HG03565 (cell line): Measurements from ENCODE around the gene CACNA2D3.

Experiments
- ATAC-seq: cut with Tn5 transposase; IDR thresholded peaks from one replicate; pipeline ENCODE4 v1.9.1; 2021; ENCODE audit warnings: mild to moderate bottlenecking, moderate library complexity; ENCODE audit not compliant: unreplicated experiment

The CACNA2D3 gene

DNA sequence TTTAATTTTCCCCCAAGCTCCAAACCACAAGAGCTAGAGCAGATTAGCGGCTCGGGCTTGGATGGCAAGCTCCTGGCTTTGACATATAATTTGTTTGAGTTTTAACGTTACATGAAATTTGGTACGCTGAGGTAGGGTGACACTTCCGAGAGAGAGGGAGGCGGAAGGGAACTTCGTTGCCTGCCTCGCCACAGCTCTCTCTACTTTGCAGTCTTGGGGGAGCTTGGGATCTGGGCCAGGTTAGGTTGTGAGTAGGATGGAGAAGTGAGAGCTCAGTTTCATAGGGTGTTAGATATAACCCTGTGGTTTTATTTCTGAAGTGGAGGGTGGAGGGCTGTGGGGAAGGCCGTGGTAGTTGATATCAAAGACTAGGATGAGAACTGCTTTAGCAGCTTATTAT, 765.8 kb downstream of the CACNA2D3 start:
- no peak for ATAC-seq

DNA sequence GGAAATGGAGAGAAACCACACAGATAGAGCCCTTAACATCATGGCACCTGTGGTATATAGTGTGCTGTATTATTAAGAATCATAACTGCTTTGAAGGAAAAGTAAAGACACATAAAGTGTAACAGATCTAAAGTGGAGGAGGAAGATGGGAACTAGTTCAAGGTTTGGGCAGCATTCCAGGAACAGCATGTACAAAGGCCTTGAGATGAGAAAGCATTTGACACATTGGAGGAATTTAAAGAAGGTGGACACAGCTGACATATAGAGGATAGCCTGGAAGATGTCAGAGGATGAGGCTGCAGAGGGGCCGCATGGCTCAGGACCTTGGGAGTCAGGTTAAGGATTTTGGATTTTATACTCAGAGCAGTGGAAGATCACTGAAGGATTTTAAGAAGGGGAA, 766.5 kb downstream of the CACNA2D3 start:
- ATAC-seq: no peak

DNA sequence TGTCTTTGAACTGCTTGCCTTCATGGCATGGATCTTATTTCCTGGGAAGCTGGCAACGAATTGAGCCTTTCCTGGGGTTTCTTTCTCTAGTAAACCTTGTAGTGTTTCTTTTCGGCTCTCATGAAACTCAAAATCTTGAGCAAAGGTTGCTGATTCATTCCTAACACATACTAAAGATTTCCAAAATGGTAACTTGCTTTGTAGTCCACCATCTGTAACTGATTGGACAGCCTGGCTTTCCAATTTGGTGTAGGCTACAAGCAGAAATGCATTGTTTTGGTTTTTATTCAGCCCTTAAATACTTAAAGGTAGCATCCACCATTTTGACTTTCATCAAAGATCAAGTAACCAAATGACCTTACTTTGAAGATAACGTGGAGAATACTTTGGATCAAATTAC, 767.4 kb downstream of the CACNA2D3 start:
- ATAC-seq: no peak

DNA sequence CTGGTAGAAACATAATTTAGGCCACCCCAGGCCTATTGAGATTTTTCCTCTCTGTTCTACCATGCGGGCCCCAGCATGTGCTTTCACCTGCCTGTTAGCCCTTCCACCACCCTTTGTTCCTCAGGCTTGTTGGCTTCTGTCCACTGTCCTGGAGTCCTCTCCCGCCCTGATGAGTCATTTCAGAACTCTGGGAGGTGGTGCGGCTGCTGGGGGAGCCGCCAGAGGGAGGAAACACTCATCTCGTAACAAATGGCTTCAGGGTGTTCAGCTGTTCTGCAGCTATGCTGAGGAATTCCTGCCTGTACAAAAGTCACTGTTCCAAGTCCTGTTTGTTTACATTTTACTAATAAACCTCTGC, 769.2 kb downstream of the CACNA2D3 start:
- ATAC-seq: no peak

DNA sequence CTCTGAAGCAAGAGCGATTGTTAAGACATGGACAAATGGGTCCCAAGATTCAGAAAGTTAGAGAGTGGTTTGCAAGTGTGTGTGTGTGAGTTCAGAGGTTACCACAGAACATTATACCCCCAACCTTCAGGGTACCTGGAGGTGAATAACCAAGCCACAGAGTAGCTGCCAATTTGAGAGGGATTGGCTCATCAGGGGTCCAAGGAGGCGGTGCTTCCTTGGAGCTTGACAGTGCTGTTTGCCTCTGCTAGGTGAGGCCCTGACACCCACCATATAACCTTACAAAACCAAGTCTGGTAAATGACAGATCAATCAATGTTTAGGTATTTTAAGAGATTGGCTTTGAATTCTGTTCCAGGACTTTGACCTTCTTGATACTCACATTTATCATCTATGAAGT, 769.8 kb downstream of the CACNA2D3 start:
- no peak for ATAC-seq

DNA sequence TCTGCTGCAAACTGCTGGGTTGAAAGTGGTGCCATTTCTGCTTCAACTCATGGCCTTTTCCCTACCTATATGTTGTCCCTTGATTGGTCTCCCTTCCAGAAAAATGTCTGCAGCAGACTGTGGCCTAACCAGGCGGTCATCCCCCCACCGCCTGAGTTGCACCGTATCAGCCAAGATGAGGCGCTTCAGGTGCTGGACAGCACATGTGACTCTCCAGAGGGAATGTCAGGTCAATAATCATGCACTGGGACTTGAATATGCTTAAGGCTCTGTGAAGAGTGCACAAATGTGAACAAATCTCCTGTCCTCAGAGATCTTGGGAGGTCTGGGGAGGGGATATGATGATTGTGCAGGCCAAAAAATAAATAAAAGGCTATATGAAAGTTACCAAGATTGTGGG, 773.3 kb downstream of the CACNA2D3 start:
- no peak for ATAC-seq

DNA sequence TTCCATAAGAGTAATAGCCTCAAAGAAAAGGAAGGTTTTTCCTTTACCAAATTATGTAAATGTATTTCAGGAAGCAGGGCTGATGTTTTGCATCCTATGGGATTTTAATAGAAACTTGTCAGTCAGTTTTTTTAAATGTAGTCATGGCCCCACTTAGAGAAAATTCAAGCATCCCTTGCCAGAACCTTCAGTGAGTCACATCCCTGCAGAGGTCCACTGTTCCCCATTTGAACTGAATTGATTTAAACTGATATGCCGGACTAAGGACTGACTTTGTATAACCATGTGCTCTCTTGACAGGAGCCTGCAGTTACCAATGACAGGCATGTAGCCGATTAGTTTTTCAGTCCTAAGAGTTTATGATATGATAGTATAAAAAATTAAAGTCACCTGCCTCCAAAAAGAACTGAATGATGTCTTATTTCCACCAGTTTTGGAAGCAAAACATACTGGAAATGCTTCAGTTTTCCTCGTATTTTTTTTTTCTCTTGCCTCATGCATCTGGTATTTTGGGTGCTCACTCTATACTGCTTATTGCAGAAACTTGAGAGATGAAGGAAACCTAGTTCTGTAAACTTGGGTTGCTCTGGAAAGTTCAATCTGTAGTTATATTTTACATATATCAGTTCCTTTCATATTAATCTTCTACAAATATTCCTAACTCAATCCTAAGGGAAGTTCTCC, 774.8 kb downstream of the CACNA2D3 start:
- no peak for ATAC-seq

DNA sequence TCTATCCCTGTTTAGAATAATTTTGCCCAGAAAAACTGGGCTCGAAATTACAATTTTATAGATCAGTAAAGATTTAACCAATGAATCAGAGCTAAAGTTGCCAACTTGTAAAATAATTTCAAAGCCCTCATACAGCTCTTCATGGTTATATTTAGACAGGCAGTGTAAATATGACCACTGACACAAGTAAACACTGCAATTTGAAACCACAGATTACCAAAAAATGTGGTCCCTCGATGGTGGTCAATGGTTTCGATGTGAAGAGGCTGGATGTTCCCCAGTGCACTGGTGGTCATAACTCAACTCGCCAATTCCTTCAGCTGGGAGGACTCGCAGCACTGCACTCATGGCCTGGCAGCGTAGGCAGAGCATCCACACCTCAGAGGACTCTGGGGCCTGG, 776.9 kb downstream of the CACNA2D3 start:
- no peak for ATAC-seq

DNA sequence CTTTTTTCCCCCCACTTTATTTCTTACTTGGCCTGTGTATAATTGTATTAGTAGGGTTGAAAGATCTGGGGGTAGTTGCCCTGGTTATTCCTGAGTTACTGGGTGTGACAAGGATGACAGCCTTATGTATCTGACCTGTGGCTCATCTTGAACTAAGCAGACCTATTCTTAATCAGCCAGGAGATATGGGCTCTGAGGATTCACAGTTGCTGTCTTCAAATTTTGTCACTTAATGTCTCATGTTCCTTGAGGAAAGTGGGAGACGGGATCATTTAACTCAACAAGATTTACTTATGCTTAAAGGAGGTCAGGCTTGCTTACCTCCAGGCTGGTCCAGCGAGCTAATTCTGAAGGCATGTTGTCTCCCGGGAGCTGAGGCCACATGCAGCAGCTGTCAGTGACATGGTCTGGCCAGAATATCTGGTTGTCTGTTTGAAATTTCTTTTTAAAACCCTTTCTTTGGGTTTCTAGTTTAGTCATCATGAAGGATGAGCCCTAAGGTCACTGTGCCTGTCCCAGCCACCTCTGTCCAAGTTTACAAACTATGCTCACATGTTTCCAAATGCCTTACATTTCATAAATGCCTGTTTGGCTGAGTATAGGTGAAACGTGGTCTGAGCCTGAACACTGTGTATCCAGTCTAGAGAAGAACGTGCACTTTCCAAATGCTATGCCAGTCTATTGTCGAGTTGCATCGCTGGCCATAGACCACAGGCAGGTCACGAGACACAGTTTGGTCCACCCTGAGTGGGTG, 778.7 kb downstream of the CACNA2D3 start:
- ATAC-seq: no peak

DNA sequence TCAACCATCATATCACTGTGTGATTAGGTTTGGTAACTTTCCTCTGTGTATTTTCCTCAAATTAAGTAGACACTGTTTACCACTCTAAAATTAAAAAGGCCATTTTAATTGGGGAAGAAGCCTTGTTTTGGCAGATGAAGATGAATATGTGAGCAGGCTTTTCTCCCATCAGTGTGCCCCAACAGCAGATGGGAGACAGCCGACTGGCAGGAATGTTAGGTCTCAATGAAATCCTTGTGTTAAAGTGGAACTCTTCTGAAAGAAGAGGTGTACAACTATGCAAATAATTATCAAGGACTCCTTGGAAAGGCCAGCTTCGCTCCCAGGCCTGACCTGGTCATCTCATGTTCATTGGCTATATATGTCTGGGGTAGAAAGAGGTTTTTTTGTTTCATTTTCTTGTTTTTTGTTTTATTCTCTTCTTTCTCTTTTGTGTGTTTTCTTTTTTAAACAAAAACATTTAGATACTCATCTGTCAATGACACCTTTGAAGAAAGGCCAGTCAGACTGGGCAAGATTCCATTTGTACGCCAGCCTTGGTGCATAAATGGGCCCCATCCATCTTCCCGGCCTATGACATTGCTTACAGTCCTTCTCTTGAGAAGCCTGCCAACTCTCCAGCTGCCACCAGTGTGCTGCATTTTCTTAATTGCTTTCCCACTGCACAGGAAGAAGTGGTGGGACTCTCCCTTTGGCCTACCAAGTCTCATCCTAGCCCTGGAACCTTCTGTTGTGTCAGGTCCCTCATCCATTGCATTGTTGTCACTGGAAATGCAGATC, 779.7 kb downstream of the CACNA2D3 start:
- ATAC-seq: no peak

DNA sequence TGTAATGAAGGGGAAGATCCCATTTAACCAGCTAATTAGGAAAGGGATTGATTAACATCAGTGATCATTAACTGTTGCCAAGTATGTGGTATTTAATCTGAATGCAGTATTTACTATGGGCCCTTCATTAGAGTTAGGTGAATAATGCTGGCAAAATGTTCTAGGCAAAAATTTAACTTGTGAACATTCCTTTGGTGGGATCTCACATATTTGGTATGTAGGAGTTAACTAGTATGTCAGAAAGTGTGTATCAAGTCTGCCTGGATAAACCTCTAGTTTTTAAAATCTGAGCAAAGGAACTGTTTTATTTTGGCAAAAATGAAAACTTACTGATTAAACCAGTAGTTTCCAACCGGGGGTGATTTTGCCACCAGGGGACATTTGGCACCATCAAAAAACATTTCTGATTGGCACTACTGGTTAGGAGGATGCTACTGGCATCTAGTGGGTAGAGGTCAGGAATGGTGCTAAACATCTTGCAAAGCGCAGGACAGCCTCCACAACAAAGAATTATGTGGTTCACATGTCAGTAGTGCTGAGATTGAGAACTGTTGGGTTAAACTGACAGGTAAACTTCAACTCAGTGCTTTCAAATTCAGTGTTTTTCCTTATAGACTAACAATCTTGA, 783.0 kb downstream of the CACNA2D3 start:
- no peak for ATAC-seq

DNA sequence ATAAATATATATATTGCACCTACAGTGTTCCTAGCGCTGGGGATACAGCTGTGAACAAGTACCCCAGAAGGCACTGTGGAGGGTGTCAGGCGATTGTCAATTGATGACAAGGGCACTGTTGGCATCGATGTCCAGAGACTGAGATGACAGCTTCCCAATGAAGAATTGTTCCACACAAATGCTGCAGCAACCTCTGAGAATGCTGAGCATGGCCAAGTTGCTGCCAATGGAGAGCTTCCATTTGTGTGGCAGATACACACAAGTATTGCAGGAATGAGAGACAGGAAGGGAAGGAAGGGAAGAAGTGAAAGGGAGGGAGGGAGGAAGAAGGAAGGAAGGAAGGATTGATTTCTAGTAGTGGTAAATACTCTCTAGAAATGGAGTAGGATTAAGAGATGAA, 783.6 kb downstream of the CACNA2D3 start:
- ATAC-seq: no peak

DNA sequence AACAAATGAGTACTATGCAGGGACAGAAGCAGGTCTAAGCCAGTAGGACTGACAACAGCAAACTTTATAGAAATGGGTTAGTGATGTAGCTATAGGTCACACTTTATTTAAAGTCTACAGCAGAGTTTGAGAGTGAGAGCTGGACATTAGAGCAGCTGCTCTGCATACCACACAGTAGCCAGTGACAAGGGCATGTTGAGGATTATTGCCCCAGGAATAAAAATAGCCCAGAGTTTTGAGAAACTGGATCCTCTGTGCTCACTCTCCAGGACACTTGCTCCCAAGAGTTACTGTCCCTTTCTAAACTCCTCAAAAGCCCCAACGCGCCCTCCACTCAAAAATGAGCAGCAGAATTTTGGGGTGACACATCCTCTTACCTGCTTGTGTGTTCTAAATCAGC, 784.4 kb downstream of the CACNA2D3 start:
- no peak for ATAC-seq

DNA sequence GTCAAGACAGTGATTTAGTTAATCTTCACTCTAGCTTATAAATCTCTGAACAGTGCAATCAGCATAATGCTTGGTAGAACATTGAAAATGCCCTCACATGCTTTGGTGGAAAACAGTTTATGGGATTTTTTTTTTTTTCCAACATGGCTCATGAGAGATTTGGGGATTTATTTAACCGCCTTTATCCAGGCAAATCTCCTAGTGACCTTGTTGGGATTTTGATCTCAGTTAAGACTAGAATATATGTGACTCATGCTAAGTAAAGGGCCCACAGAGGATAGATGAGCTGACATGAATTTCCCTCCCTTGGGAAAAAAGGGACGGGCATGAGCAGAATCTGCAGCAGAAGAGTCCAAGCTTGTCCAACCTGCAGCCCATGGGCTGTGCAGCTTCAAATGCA, 786.8 kb downstream of the CACNA2D3 start:
- ATAC-seq: no peak

DNA sequence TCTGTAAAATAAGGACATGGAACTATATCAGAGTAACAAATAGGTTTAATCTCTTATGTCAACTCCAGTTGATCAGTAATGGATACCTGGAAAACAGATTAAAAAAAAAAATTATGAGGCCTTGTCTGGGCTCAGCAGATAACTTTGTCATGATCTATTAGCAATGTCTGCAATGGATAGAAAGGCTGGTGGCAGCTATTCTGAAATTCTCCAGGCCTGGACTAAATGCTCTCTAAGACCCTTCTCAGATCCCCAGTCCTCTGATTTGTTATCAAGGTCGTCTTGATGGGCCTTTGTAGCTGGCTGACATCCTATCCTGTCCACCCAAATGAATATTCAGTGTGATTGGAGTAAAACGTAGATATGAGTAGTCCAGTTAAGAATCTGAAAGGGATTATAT, 791.8 kb downstream of the CACNA2D3 start:
- ATAC-seq: no peak

DNA sequence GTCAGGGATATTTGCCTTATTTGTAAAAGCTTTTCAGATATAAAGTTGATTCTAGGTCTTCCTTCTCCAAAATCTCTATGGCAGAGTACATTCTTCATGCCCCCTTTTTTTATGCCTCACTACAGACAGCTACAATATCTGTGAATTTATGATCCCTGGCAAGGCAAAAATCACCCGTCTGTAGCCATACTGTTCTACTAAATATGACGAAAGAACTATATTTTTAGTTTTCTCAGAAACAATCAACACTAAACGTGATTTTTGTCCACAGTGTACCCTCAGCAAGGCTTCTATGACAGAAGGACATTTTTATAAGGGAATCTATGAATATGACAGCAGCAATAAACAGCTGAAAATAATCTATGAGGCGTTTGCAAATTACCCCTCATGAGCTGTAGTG, 792.8 kb downstream of the CACNA2D3 start:
- ATAC-seq: no peak

DNA sequence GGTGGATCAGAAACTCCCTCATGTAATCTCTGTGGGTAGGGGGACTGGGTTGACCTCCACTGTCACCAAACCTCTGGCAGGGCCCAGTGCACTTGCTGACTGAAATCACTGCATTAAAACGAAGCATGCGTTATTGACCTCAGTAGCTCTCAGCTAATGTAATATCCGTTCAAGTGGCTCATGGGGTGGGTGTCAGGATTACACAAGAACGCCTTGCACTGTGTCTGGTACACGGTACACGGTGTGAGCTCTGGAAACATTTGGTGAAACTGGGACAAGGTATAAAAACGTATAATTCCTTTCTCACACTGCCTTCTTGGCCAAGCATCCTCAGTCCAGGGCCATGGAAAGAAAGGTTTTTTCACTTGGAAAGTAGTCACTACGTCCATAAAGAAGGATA, 793.6 kb downstream of the CACNA2D3 start:
- ATAC-seq: no peak

DNA sequence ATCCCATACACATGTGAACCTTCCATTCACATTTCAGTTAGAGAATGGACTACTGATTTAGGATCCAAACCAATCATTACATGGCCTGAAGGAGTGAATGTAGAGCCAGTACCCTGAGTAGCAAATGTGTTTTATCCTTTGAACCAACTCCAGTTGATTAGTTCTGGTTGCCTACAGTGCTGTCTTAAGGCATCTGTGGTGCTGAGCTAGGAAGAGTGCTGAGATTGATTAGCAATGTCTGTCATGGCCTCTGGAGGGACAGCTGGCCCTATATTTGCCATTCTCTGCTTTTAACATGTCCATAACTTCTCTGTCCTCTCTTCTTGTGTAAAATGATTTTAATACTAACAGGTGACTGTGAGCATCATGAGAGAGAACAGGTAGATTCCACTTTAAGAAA, 794.4 kb downstream of the CACNA2D3 start:
- no peak for ATAC-seq

DNA sequence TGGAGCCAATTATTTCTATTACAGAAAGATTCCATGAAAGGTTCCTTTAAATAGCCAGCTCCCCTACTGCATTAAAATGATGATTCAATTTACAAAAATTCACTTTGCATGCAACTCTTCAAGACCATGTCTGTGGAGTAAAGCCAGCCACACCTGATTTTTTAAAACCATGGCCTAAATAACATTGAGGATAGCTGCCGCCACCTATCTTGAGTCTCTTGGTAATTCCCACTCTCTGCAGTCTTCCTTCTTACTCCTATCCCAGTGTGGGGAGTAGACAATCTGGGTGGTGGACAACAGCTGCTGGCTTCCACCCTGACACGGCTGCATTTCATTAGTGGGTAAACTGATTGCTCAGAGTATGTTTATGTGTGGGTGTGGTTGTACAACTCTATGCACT, 794.8 kb downstream of the CACNA2D3 start:
- no peak for ATAC-seq

DNA sequence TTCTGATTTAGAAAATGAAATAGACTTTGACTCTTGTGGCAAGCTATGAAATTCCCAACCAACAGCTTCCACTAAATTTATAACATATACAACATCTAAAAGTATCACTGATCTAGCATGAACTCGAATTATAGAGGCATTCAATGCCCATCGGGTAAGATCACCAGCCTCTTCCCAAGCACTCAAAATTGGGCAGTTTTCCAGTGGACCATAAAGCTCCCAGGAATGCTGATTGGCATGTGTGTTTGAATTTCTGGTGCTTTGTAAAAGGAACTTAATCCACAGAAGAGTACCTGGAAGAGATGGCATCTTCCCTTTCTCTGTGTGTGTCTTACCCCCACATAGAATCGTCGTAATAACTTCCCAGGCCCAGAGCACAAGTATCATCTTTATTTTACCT, 795.5 kb downstream of the CACNA2D3 start:
- no peak for ATAC-seq

DNA sequence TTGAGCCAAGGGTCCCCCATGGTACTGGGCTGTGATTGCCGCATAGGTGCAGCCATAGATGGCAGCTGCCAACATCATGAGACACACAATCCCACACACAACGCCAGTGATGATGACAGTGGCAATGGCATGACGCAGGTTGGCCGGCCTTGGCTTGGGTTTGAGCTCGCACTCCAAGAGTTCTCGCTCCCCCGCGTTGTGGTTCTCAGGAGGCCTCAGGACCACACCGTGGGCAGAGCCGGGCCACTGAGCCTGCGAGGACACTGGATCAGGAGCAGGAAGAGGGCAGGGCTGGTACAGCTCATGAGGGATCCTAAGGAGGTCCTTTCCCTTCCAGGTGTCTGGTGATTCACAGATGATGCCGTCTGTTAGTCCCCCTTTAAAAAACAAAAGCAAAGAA, 796.2 kb downstream of the CACNA2D3 start:
- no peak for ATAC-seq
